A549 (cell line): ENCODE measurements around the gene RAD51B. TPM values are rescaled to one million over a fixed set of nuclear protein-coding genes. Genes with fewer than 3 reads are reported as not detected.

Experiments used
- ATAC-seq, 2 experiments: fragments of 200-7000 bp in 1 of 2; fragments of >200 bp in 1 of 2; cut with Nextera tagmentation in 1 of 2; cut with Tn5 transposase in 1 of 2; 3 replicates each; pipeline versions ENCODE4 v1.8.0 to v1.9.1; 2018 to 2020; ENCODE audit warnings: mild to moderate bottlenecking in 1 of 2, moderate library complexity in 1 of 2
- CTCF ChIA-PET: fragments of 300-600 bp; sonication (Branson Sonifier 250); formaldehyde crosslinking; extraction: SDS; loops from one replicate; lab custom pipeline; 2021; ENCODE audit warnings: antibody characterized with exemption, inconsistent platforms; lab: Yijun Ruan, JAX
- POLR2A ChIA-PET: fragments of 350-600 bp; formaldehyde crosslinking; extraction: SDS; loops from one replicate; lab custom pipeline; 2021; ENCODE audit warnings: antibody characterized with exemption, inconsistent platforms; lab: Yijun Ruan, JAX
- DNase-seq, 2 experiments: peaks; one replicate each; pipeline versions ENCODE4 v3.0.0 to v3.0.0-alpha.2; 2011 to 2016; ENCODE audit warnings: low read depth in 1 of 2, low spot score in 1 of 2
- FAIRE-seq: peaks from 2 replicates; lab custom pipeline; 2011; peaks lifted over from hg19 to GRCh38; lab: Jason Lieb, UNC
- H3K27ac ChIP-seq, 2 experiments: fragments of >200 bp; sonication (Bioruptor Twin); formaldehyde crosslinking; 3 replicates each; pipeline ENCODE4 v1.5.1; 2016 to 2017
- H3K4me1 ChIP-seq: fragments of >200 bp; sonication (Bioruptor Twin); formaldehyde crosslinking; 3 replicates; pipeline ENCODE4 v1.6.1; 2016
- H3K4me2 ChIP-seq: fragments of >200 bp; sonication (Bioruptor Twin); formaldehyde crosslinking; 3 replicates; pipeline ENCODE4 v1.6.1; 2016
- H3K4me3 ChIP-seq: fragments of >200 bp; sonication (Bioruptor Twin); formaldehyde crosslinking; 3 replicates; pipeline ENCODE4 v1.5.1; 2016
- H3K9me3 ChIP-seq: fragments of >200 bp; sonication (Bioruptor Twin); formaldehyde crosslinking; 3 replicates; pipeline ENCODE4 v1.6.1; 2016
- ATOH8 ChIP-seq: fragments of 250-450 bp; sonication (Bioruptor Pico); IDR thresholded peaks from 2 replicates; pipeline ENCODE4 v1.5.0; 2020; ENCODE audit warnings: low read depth, mild to moderate bottlenecking, moderate library complexity
- BCL3 ChIP-seq: fragments of >200 bp; sonication (Bioruptor Twin); formaldehyde crosslinking; IDR thresholded peaks from 3 replicates; pipeline ENCODE4 v1.6.1; 2016
- CHD4 ChIP-seq: fragments of 200-600 bp; sonication (generic); IDR thresholded peaks from 2 replicates; pipeline ENCODE4 v1.6.1; 2016; ENCODE audit warnings: antibody characterized with exemption, mild to moderate bottlenecking, borderline replicate concordance
- EHF ChIP-seq: fragments of 250-450 bp; sonication (Bioruptor Pico); IDR thresholded peaks from 2 replicates; pipeline ENCODE4 v1.5.0; 2020; ENCODE audit warnings: mild to moderate bottlenecking
- EHMT2 ChIP-seq: fragments of 200-600 bp; sonication (generic); IDR thresholded peaks from 2 replicates; pipeline ENCODE4 v1.6.1; 2016; ENCODE audit warnings: antibody characterized with exemption, low read depth, mild to moderate bottlenecking, moderate library complexity
- ESRRA ChIP-seq: fragments of 150-350 bp; IDR thresholded peaks from 2 replicates; pipeline ENCODE4 v1.6.1; 2014; ENCODE audit warnings: mild to moderate bottlenecking, low read length, borderline replicate concordance
- FOSB ChIP-seq: fragments of 250-450 bp; sonication (Bioruptor Pico); IDR thresholded peaks from 2 replicates; pipeline ENCODE4 v1.5.0; 2020; ENCODE audit warnings: mild to moderate bottlenecking, moderate library complexity
- FOSL2 ChIP-seq, 2 experiments: fragments of 450-650 bp in 1 of 2; fragments of >200 bp in 1 of 2; sonication (Bioruptor Twin) in 1 of 2; formaldehyde crosslinking; IDR thresholded peaks; 2 replicates each; pipeline versions ENCODE4 v1.5.0 to v1.6.1; 2016 to 2020; ENCODE audit warnings: mild to moderate bottlenecking in 1 of 2, moderate library complexity in 1 of 2
- FOXS1 ChIP-seq: fragments of 250-450 bp; sonication (Bioruptor Pico); IDR thresholded peaks from 2 replicates; pipeline ENCODE4 v1.5.0; 2020; ENCODE audit warnings: mild to moderate bottlenecking, moderate library complexity
- HDAC2 ChIP-seq: fragments of 200-600 bp; sonication (generic); IDR thresholded peaks from 2 replicates; pipeline ENCODE4 v1.6.1; 2016
- HOXA7 ChIP-seq: fragments of 250-450 bp; sonication (Bioruptor Pico); IDR thresholded peaks from 2 replicates; pipeline ENCODE4 v1.5.0; 2020; ENCODE audit warnings: mild to moderate bottlenecking, moderate library complexity
- HOXB13 ChIP-seq: fragments of 250-450 bp; sonication (Bioruptor Pico); IDR thresholded peaks from 2 replicates; pipeline ENCODE4 v1.5.0; 2020; ENCODE audit warnings: low read depth, mild to moderate bottlenecking, moderate library complexity
- JUNB ChIP-seq: fragments of >200 bp; sonication (Bioruptor Twin); formaldehyde crosslinking; IDR thresholded peaks from 2 replicates; pipeline ENCODE4 v1.6.1; 2016
- KDM5A ChIP-seq: fragments of 200-600 bp; sonication (generic); IDR thresholded peaks from 2 replicates; pipeline ENCODE4 v1.6.1; 2016; ENCODE audit warnings: antibody characterized with exemption, mild to moderate bottlenecking
- MAFK ChIP-seq: fragments of 450-650 bp; IDR thresholded peaks from 2 replicates; pipeline ENCODE4 v1.6.1; 2014; ENCODE audit not compliant: partially characterized antibody
- MAX ChIP-seq: IDR thresholded peaks from 2 replicates; pipeline ENCODE4 v1.6.1; 2012
- NFE2L2 ChIP-seq: fragments of 150-350 bp; conservative IDR thresholded peaks from 2 replicates; pipeline ENCODE4 v1.6.1; 2014; ENCODE audit warnings: low read length
- NR3C1 ChIP-seq: fragments of >200 bp; sonication (Bioruptor Twin); formaldehyde crosslinking; IDR thresholded peaks from 3 replicates; pipeline ENCODE4 v1.6.1; 2017
- PBX3 ChIP-seq: IDR thresholded peaks from 2 replicates; pipeline ENCODE4 v1.6.1; 2012
- PHF8 ChIP-seq: fragments of 200-600 bp; sonication (generic); IDR thresholded peaks from 2 replicates; pipeline ENCODE4 v1.6.1; 2016; ENCODE audit warnings: low read depth, mild to moderate bottlenecking, antibody characterized with exemption, moderate library complexity, borderline replicate concordance
- POLR2A ChIP-seq: IDR thresholded peaks from 2 replicates; pipeline ENCODE4 v1.6.1; 2012; ENCODE audit warnings: mild to moderate bottlenecking, low read length
- RAD21 ChIP-seq, 2 experiments: fragments of >200 bp in 1 of 2; sonication (Bioruptor Twin) in 1 of 2; formaldehyde crosslinking in 1 of 2; IDR thresholded peaks in 1 of 2; conservative IDR thresholded peaks in 1 of 2; 2 replicates in 1 of 2; 3 replicates in 1 of 2; pipeline ENCODE4 v1.6.1; 2012 to 2018; ENCODE audit warnings: inconsistent platforms in 1 of 2
- RNF2 ChIP-seq: fragments of 200-600 bp; sonication (generic); IDR thresholded peaks from 2 replicates; pipeline ENCODE4 v1.6.1; 2016; ENCODE audit warnings: low read depth, mild to moderate bottlenecking, antibody characterized with exemption, moderate library complexity, borderline replicate concordance
- TP53 ChIP-seq: fragments of 250-450 bp; sonication (Bioruptor Pico); IDR thresholded peaks from 2 replicates; pipeline ENCODE4 v1.5.0; 2021; ENCODE audit warnings: mild to moderate bottlenecking, moderate library complexity
- USF2 ChIP-seq: fragments of 450-650 bp; IDR thresholded peaks from 2 replicates; pipeline ENCODE4 v1.6.1; 2014; ENCODE audit warnings: antibody characterized with exemption
- WGBS: methylation state at CpG from one replicate; pipeline ENCODE4 v1.1.6; 2017; ENCODE audit errors: missing lambda C conversion rate; 5-methylcytosine and 5-hydroxymethylcytosine counted together
- polyA plus RNA-seq, 4 experiments: library from polyadenylated mRNA; depleted of rRNA in 3 of 4; stranded (reverse); fragments of >200 nt; fragmentation: RNase III in 1 of 4; extraction: RNeasy Plus Mini Kit Qiagen cat#74134 plus additional on column Dnase treatment in 1 of 4; gene quantifications; 2 replicates in 3 of 4; 3 replicates in 1 of 4; pipeline ENCODE4 v1.2.3, GENCODE V29; 2011 to 2017

The RAD51B gene
- polyA plus RNA-seq, 2 of the 4 experiments (the other 2 are of a cell fraction): 7.2 to 10.8 TPM

GRCh38 chr14:67908052-67908754 is 88.6 kb downstream of the RAD51B start:
- CTCF ChIA-PET: no interaction called here
- ATAC-seq: no peak
- DNase-seq: no peak
- no peak overlapping the region for H3K27ac ChIP-seq
- no peaks in the 10 kb centered on the region for H3K4me1 ChIP-seq
- H3K4me3 ChIP-seq: no peak overlapping the region
- TF ChIP-seq ESRRA (no peak), HOXB13 (CRISPR knock-in tag) (no peak), EHF (no peak), MAX (no peak), JUNB (no peak), BCL3 (no peak), USF2 (no peak), TP53 (CRISPR knock-in tag) (no peak), RAD21 (conservative IDR thresholded peaks at IDR 0.05 in 1 of 2, IDR thresholded peaks at IDR 0.05 in 1 of 2) (no peak), HDAC2 (no peak), POLR2A (no peak), NFE2L2 (no peak), FOXS1 (CRISPR knock-in tag) (no peak), CHD4 (no peak), KDM5A (no peak)
- TF ChIP-seq, all 56 proteins: peak for 0
- Histone ChIP-seq H3K9me3 (no peaks in the 10 kb centered on the region), H3K4me2 (no peak overlapping the region)
- POLR2A ChIA-PET: no interaction called here
- no peak for FAIRE-seq

GRCh38 chr14:67911562-67911961 is 92.0 kb downstream of the RAD51B start:
- ATAC-seq (no peak), FAIRE-seq (no peak), DNase-seq (no peak)
- H3K27ac ChIP-seq: no peak overlapping the region
- POLR2A ChIA-PET: interaction anchor here (0.6 kb wide), 1 partner anchor 586 kb away, joined by 5 read pairs; no protein-coding TSS in a partner anchor
- no peak overlapping the region for H3K4me2 ChIP-seq
- TF ChIP-seq USF2 (no peak), RAD21 (conservative IDR thresholded peaks at IDR 0.05 in 1 of 2, IDR thresholded peaks at IDR 0.05 in 1 of 2) (no peak), FOSB (CRISPR knock-in tag) (no peak), NFE2L2 (no peak), NR3C1 (no peak), EHMT2 (no peak), HOXA7 (no peak), POLR2A (no peak), MAFK (no peak), PBX3 (no peak), ATOH8 (no peak), ESRRA (no peak), PHF8 (no peak), FOSL2 (IDR thresholded peaks at IDR 0.05) (no peak), FOSL2 (CRISPR knock-in tag; IDR thresholded peaks at IDR 0.05) (no peak), RNF2 (no peak)
- CTCF ChIA-PET: interaction anchor here (1.2 kb wide), 1 partner anchor 1004 kb away, joined by 4 read pairs; no protein-coding TSS in a partner anchor
- no peaks in the 10 kb centered on the region for H3K9me3 ChIP-seq
- no peaks in the 10 kb centered on the region for H3K4me1 ChIP-seq
- H3K4me3 ChIP-seq: no peak overlapping the region
- 75% methylated on average over 2 of the region's 2 CpGs for WGBS
